Activated CD4-positive, alpha-beta T cell treated with anti-CD3 and anti-CD28 coated beads, Interleukin-2, amount 10 ng/mL, durations not matched to agents 24 days and 14 days (primary cell): ENCODE measurements around the gene GNG13. TPM values are rescaled to one million over a fixed set of nuclear protein-coding genes. Genes with fewer than 3 reads are reported as not detected.
"Not testable (repeated sequence)": the region's sequence is repeated elsewhere in the genome, so short reads cannot be mapped to it uniquely, and the experiment has no call there.

Source experiments
- DNase-seq: peaks from one replicate; pipeline ENCODE4 v3.0.0; 2022
- H3K27ac Mint-ChIP-seq: one replicate; pipeline ENCODE4 v1.8.0; 2022; ENCODE audit warnings: mild to moderate bottlenecking, mixed read lengths
- H3K27me3 Mint-ChIP-seq: one replicate; pipeline ENCODE4 v1.8.0; 2022; ENCODE audit warnings: mixed read lengths
- H3K36me3 Mint-ChIP-seq: one replicate; pipeline ENCODE4 v1.8.0; 2022; ENCODE audit warnings: low read depth, mild to moderate bottlenecking, mixed read lengths
- H3K4me1 Mint-ChIP-seq: one replicate; pipeline ENCODE4 v1.8.0; 2021; ENCODE audit warnings: mixed read lengths
- H3K4me3 Mint-ChIP-seq: one replicate; pipeline ENCODE4 v1.8.0; 2022; ENCODE audit warnings: mild to moderate bottlenecking, moderate library complexity, mixed read lengths
- H3K9me3 Mint-ChIP-seq: one replicate; pipeline ENCODE4 v1.8.0; 2021; ENCODE audit warnings: mixed read lengths
- intact Hi-C: fragments of 100-400 bp; cut with micrococcal nuclease; formaldehyde crosslinking; loops from one replicate; pipeline ENCODE4 v1.15.1; 2023
- total RNA-seq: library from RNA; stranded (reverse); gene quantifications from 2 replicates; pipeline ENCODE4 v1.2.3, GENCODE V29; 2022

Gene GNG13
- total RNA-seq, 1 donor from 2014 or later, result not detected

DNA sequence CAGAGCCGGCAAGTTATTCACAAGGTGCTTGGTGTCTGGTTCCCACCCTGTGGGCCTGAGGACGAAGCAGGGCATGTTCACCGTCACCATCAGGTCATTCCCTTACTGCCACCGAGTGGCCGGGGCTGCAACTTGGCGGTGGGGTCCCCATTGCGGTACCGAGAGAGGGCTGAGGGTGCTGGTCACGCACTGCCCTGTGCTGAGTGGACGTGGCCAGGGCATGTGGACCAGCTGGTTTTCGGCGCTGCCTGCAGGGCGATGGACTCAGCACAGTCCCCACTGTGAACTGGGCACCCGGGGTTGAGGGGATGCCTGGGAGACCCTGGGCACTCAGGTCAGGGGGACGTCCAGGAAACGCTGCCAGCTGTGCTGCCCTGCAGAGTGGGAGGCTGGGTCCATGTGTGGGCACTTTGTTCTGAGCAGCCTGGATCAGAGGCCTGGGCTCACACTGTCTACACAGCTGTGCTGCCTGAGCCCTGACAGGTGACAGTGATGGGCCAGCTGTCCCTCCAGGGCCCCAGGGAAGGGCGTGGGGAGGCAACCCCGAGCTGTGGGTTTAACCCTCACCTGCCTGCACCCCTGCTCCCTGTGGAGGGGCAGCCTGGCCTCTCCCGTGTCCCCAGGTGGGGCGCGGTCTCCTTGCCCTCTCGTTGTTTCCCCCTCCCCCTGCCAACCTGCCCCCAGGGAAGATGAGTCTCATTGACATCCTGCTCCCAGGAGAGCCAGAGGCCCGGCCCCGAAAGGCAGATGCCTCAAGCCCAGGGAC is 39.3 kb upstream of the GNG13 start:
- intact Hi-C loops, result no loop called here
- Mint-ChIP-seq H3K9me3 (no peaks in the 10 kb centered on the region), H3K36me3 (no peaks in the 10 kb centered on the region), H3K4me1 (no peaks in the 10 kb centered on the region), H3K4me3 (no peak overlapping the region), H3K27me3 (no peaks in the 10 kb centered on the region), H3K27ac (no peak overlapping the region)
- no peak for DNase-seq

DNA sequence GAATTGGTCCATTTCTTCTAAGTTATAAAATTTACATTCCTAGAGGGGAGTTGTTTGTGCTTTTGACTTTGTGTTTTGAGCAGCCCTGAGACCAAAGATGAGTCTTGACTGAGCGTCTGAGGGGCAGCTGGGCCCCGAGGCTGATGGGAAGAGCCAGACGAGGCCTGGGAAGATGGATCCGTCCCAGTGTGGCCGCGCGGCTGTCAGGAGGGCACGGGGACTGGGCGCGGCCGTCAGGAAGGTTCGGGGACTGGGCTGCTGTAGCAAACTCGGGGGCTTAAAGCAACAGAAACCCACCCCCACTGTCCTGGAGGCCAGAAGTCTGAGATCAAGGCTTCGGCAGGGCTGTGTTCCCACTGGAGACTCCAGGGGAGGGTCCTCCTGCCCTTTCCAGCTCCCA is 38.2 kb upstream of the GNG13 start:
- intact Hi-C loops, result no loop called here

DNA sequence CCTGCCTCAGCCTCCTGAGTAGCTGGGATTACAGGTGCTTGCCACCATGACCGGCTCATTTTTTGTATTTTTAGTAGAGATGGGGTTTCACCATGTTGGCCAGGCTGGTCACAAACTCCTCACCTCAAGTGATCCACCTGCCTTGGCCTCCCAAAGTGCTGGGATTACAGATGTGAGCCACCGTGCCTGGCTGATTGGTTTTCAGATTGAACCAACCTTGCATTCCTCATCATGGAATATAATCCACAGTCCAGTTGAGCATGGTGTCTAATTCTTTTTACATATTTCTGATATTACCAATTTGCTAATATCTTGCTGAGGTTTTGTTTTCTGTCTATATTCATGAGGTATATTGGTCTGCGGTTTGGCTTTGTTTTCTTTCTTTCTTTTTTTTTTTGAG is 36.3 kb upstream of the GNG13 start:
- H3K4me3 Mint-ChIP-seq, DNase-seq, intact Hi-C loops, H3K27me3 Mint-ChIP-seq, H3K36me3 Mint-ChIP-seq, H3K4me1 Mint-ChIP-seq, H3K9me3 Mint-ChIP-seq, H3K27ac Mint-ChIP-seq: not testable (repeated sequence)

More for the DNA sequence above, 38.2 kb upstream of the GNG13 start:
- Mint-ChIP-seq H3K4me1 (no peaks in the 10 kb centered on the region), H3K9me3 (no peaks in the 10 kb centered on the region), H3K36me3 (no peaks in the 10 kb centered on the region), H3K4me3 (no peak overlapping the region), H3K27ac (no peak overlapping the region), H3K27me3 (no peaks in the 10 kb centered on the region)
- no peak for DNase-seq

DNA sequence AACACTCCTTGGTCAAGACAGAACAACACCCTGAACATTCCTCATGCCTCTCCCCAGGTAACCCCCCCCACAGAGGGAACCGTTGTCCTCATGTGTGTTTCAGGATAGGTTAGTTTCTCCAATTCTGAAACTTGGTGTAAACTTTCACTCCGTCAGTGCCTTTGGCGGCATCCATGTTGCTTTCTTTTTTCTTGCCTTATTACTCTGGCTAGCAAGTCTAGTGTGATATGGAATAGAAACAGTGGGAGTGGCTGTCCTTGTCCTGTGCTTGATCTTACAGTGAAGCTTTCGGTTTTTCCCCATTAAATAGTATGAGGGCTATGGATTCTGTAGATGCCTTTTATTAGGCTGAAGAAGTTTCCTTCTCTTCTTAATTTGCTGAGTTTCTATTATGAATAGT is 35.7 kb upstream of the GNG13 start:
- Mint-ChIP-seq H3K36me3 (no peaks in the 10 kb centered on the region), H3K27me3 (no peaks in the 10 kb centered on the region), H3K9me3 (no peaks in the 10 kb centered on the region), H3K4me3 (no peak overlapping the region), H3K27ac (no peak overlapping the region), H3K4me1 (no peaks in the 10 kb centered on the region)
- intact Hi-C loops, result no loop called here
- DNase-seq, result no peak

DNA sequence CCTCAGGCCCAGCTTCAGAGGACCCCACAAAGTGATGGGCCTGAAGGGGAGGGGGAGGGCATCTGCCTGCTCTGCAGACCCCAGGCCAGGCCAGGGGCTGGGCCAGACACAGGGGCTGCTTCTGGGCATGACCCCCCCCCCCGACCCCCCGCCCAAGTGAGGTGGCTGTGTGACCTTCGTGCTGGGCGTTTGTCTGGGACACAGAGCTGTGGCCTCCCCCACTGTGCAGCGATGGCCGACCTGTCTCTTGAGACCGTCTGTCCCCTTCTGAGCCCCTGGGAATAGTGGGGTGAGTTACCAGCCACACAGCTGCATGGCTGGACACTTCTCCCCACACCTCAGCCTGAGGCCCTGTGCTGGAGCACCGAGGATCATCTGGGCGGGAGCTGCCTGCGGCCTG is 34.8 kb upstream of the GNG13 start:
- Mint-ChIP-seq H3K4me3 (no peak overlapping the region), H3K36me3 (no peaks in the 10 kb centered on the region), H3K9me3 (no peaks in the 10 kb centered on the region)

DNA sequence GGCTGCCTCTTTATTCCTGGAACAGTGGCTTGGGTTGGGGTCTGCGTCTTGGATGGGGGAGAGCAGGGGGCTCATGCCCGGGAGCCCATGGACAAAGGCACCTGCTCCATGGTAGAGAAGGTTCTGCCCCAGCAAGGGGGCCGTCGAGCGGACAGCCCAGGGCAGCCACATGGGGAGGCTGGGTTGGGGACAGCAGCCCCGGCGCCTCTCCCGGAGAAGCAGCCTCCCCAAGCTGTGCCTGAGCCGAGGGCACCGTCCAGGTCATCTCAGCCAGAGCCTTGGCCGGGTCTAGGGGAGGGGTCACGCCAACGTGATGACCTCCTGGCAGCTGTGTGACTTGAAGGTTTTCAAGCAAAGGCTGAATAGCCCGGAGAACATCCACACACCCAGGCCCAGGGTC is 32.9 kb upstream of the GNG13 start:
- DNase-seq, result no peak
- H3K27ac Mint-ChIP-seq, result no peak overlapping the region
- H3K9me3 Mint-ChIP-seq, result no peaks in the 10 kb centered on the region
- no peaks in the 10 kb centered on the region for H3K36me3 Mint-ChIP-seq
- intact Hi-C loops, result no loop called here
- no peak overlapping the region for H3K4me3 Mint-ChIP-seq
- no peaks in the 10 kb centered on the region for H3K4me1 Mint-ChIP-seq
- no peaks in the 10 kb centered on the region for H3K27me3 Mint-ChIP-seq

More for the DNA sequence above, 34.8 kb upstream of the GNG13 start:
- no peaks in the 10 kb centered on the region for H3K4me1 Mint-ChIP-seq
- no peaks in the 10 kb centered on the region for H3K27me3 Mint-ChIP-seq
- H3K27ac Mint-ChIP-seq, result no peak overlapping the region
- DNase-seq, result no peak
- intact Hi-C loops, result no loop called here

DNA sequence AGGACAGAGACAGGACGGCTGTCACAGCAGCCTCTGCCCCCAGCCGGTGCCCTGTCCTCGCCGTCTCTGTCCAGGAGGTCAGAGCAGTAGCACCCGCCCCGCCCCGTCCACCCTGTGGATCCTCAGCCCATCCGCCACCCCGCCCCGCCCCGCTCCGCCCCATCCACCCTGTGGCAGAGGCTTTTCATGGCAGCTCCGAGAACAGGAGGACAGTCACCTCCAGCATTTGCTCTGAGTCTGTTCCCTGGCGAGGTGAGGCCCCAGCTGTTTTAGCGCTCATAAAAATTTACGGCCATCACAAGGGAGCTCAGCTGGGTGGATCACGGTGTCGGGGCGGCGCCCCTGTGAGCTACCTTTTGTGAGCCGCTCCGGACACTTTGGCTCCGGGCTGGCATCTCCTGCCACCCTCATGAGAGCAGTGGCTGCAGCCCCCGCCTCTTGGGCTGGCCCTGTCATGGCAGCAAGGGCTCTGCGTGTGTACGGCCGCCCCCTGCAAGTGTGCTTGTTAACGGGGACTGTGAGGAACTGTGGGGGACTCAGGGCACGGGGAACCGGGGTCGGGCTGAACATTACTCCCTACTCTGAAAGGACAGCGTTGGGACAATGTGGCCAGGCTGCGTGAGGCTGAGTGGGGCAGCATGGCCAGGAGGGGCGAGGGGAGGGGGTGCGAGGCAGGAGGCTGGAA is 32.3 kb upstream of the GNG13 start:
- H3K4me1 Mint-ChIP-seq, result no peaks in the 10 kb centered on the region
- no peaks in the 10 kb centered on the region for H3K36me3 Mint-ChIP-seq
- no peak overlapping the region for H3K27ac Mint-ChIP-seq
- no peaks in the 10 kb centered on the region for H3K9me3 Mint-ChIP-seq
- H3K27me3 Mint-ChIP-seq, result no peaks in the 10 kb centered on the region
- no peak overlapping the region for H3K4me3 Mint-ChIP-seq
- DNase-seq, result no peak
- intact Hi-C loops, result no loop called here

DNA sequence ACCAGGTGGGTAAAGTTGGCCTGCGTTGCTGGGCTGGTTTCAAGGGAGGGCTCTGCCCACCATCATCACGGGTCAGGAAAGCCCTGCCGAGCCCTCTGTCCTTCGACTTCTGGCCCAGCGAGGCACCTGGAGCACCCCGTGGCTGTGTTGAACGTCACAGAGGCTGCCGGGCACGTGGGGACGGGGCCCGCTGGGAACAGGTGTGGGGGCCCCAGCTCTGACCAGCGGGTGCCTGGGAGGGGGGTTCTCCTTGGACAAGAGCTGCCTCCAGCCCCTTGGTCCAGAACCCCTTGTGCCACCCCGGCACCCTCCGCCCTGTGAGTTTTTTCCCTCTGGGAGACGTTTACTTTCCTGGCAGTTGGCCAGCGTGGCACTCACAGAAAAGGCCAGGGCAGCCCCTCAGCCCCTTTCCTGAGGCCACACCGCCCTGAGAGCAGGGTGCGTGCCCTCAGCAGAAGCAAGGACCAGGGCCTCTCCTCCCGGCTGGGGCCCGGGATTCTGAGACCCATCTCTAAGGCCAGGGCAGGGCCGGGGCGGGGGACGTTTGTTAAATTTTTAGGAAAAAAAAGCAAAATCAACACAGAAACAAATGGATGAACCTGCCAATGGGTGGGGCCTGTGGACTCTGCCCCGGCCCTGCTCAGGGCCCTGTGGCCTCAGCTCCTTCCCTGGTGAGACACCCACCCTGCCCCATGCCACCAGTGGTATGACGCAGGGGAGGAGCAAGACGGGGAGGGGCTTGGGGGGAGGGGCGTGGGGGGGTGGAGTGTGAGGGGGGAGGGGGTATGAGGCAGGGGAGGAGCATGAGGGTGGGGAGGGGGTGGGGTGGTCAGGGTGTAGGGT is 31.3 kb upstream of the GNG13 start:
- Mint-ChIP-seq H3K4me1 (no peaks in the 10 kb centered on the region), H3K27me3 (no peaks in the 10 kb centered on the region), H3K4me3 (no peak overlapping the region), H3K36me3 (no peaks in the 10 kb centered on the region), H3K27ac (no peak overlapping the region), H3K9me3 (no peaks in the 10 kb centered on the region)
- intact Hi-C loops, result no loop called here
- DNase-seq, result no peak

DNA sequence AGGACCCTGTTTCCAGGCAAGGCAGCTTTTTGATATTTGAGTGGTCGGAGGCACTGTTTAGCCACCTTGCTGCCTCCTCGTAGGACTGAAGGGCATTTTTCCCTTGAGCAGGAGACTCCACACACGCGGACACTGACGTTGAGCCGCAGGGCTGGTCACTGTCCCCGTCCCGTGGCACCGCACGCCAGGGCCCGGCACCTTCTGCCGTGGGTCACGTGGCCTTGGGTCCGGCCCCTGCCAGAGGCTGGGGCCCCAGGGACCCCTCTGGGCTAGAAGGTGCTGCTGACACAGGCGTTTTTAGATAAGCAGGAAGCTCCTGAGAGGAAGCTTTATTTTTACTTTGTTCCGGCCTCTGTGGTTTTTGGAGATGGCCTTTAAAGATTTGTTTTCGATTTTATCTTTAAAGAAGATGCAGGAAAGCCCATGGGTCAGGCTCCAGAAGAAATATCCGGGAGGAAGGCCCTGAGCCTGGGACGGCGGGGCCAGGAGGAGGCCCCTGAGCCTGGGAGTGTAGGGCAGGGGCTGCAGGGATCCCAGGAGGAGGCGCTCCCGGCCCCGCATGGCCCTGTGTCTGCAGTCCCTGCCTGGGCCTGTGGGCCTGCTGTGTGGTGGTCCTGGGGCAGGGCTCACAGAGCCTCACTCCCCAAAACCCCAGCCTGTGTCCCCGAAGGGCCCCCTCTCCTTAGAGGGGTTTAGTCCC is 30.5 kb upstream of the GNG13 start:
- no peak for DNase-seq
- H3K4me1 Mint-ChIP-seq, result no peaks in the 10 kb centered on the region
- no peaks in the 10 kb centered on the region for H3K36me3 Mint-ChIP-seq
- no peaks in the 10 kb centered on the region for H3K27me3 Mint-ChIP-seq
- H3K9me3 Mint-ChIP-seq, result no peaks in the 10 kb centered on the region
- intact Hi-C loops, result no loop called here
- no peak overlapping the region for H3K27ac Mint-ChIP-seq
- H3K4me3 Mint-ChIP-seq, result no peak overlapping the region

DNA sequence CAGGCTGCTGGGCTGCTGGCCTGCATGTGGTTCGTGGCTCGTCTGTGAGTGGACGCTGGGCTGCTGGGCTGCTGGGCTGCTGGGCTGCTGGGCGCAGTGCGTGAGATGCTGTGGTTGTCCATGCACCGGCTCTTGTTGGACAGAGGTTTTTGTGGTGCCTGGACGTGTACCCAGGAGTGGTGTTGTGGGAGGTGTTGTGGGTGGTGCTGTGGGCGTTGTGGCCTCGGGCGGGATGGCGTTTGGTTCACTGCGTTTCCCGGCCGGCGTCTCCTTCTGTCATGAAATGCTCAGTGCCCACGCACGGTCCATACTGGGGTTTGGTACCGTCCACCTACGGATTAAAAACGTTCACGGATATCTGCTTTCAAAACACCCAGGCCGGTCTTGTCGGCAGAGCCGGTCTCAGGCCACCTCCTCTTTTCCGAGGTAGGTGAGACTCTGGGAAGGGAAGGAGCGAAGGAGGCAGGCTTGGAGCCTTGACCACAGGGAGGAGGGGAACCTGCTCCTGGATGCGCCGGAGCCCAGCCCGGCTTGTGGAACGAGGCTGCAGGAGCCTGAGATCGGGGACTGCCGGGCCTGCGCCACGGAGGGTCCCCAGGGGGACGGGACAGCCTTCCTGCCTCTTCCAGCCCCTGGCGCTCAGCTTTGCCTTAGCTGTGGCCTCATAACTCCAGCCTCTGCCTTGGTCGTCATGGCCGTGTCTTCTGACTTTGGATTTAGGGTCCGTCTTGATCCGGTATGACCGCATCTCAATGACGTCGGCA is 29.8 kb upstream of the GNG13 start:
- H3K27me3 Mint-ChIP-seq, result no peaks in the 10 kb centered on the region
- intact Hi-C loops, result no loop called here
- H3K36me3 Mint-ChIP-seq, result no peaks in the 10 kb centered on the region
- no peaks in the 10 kb centered on the region for H3K4me1 Mint-ChIP-seq
- H3K4me3 Mint-ChIP-seq, result no peak overlapping the region
- no peak overlapping the region for H3K27ac Mint-ChIP-seq
- DNase-seq, result no peak
- H3K9me3 Mint-ChIP-seq, result no peaks in the 10 kb centered on the region

DNA sequence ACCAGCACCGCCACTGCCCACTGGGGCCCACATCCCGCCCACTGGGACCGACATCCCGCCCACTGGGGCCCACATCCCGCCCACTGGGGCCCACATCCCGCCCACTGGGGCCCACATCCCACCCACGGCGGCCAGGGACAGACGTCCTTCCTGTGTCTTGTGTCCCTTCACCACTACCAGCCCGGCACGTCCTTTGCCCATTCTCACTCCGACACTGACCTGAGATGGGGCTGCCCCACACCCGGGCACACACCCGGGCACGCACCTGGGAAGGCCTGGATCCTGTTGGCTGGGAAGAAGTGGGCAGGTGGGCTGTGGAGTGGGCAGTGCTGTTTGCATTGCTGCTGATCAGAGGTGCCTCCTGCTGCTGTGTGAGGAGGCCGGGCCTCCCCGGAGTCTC is 28.4 kb upstream of the GNG13 start:
- Mint-ChIP-seq H3K4me1 (no peaks in the 10 kb centered on the region), H3K27ac (no peak overlapping the region), H3K9me3 (no peaks in the 10 kb centered on the region), H3K4me3 (no peak overlapping the region), H3K36me3 (no peaks in the 10 kb centered on the region), H3K27me3 (no peaks in the 10 kb centered on the region)
- no peak for DNase-seq
- intact Hi-C loops, result no loop called here

DNA sequence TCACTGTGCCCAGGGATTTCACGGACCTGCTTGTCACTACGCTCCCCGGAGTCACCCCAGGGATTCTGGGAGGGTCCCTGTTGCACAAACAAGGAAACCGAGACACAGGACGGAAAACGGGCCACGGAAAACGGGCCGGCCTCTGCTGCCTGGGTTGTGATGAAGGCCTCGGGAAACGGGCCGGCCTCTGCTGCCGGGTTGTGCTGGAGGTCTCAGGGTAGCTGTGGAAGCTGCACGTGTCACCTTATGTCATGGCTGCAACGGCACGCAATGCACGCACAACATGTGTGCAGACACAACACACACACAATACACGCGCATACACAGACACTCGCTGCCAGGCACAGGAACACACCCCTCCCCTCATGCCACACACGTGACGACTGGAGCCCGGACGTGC is 27.0 kb upstream of the GNG13 start:
- H3K4me3 Mint-ChIP-seq, result no peak overlapping the region
- DNase-seq, result no peak
- intact Hi-C loops, result no loop called here
- no peak overlapping the region for H3K27ac Mint-ChIP-seq
- H3K27me3 Mint-ChIP-seq, result no peaks in the 10 kb centered on the region
- H3K9me3 Mint-ChIP-seq, result no peaks in the 10 kb centered on the region
- H3K4me1 Mint-ChIP-seq, result no peaks in the 10 kb centered on the region
- H3K36me3 Mint-ChIP-seq, result no peaks in the 10 kb centered on the region

DNA sequence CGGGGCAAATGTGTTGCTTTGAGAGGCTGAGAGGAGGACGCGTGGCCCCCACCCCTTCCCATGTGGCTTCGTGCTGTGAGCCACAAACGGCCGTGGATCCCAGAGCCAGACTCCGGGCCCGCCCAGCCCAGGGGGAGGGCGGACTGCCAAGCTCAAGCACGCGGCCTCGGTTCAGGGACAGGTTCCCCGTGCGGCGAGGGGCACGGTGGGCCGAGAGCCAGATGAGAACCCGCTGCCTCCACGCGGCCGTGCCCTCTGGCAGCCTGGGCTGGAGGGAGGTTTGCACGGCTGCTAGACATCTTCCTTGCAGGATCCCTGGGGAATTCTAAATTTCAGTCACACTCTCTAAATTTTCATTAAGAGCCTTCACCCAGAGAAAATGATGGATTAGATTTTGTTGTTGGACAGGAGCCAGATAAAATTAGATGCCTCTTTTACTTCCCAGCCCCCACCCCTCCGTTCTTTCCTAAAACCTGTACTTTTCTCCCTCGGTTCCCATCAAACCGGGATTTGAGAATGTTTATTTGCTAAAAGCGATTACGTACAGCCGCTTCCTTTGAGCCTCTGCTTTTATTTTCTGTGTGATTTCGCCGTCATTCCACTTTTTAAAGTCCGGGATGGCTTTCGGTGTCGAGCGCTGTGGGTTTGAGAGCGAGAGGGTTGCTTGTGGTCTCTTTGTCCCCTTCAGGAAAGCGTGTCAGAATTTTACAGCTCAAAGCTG is 25.0 kb upstream of the GNG13 start:
- H3K36me3 Mint-ChIP-seq, result no peaks in the 10 kb centered on the region
- no peaks in the 10 kb centered on the region for H3K27me3 Mint-ChIP-seq
- no peak for DNase-seq
- H3K4me3 Mint-ChIP-seq, result no peak overlapping the region
- intact Hi-C loops, result no loop called here
- peaks cover 2% of the 10 kb centered on the region for H3K4me1 Mint-ChIP-seq
- no peaks in the 10 kb centered on the region for H3K9me3 Mint-ChIP-seq
- H3K27ac Mint-ChIP-seq, result no peak overlapping the region
